ENCODE data around the gene U2AF1L4. TPM values are rescaled to one million over a fixed set of nuclear protein-coding genes. Genes with fewer than 3 reads are reported as not detected.

U2AF1L4 gene
- total RNA-seq, 1 donor from 2014 or later = 10.1 TPM

- ATAC-seq = peak; percentile 51
Observed at GRCh38 chr19:35710784-35711723, 34.2 kb downstream of the U2AF1L4 start.

- ATAC-seq = peak; percentile 22
Observed at GRCh38 chr19:35708391-35708790, 36.8 kb downstream of the U2AF1L4 start.

- no peak for ATAC-seq
Observed at GRCh38 chr19:35704218-35704617, 41.0 kb downstream of the U2AF1L4 start, which contains the start of gene ZBTB32. Gene ZBTB32 (plus strand): TSS chr19:35704558. CDS start chr19:35714627, 10,069 bp downstream.

- peak; percentile 4 for ATAC-seq
Observed at GRCh38 chr19:35703343-35703742, 41.9 kb downstream of the U2AF1L4 start.

GRCh38 chr19:35702223-35703012 is 42.8 kb downstream of the U2AF1L4 start:
- ATAC-seq = peak; percentile 98

GRCh38 chr19:35696835-35697234 is 48.4 kb downstream of the U2AF1L4 start:
- no peak for ATAC-seq

GRCh38 chr19:35695895-35696422 is 49.3 kb downstream of the U2AF1L4 start:
- no peak for ATAC-seq

- ATAC-seq = peak; percentile 99
Observed at GRCh38 chr19:35693835-35694599, 51.2 kb downstream of the U2AF1L4 start.

GRCh38 chr19:35693422-35693821 is 51.8 kb downstream of the U2AF1L4 start:
- peak; percentile 22 for ATAC-seq

Other genes with a start within 250 kb of the U2AF1L4 start
- gene DMKN, start 231.8 kb downstream of the U2AF1L4 start, total RNA-seq = 406 TPM
- gene SBSN, start 217.1 kb downstream of the U2AF1L4 start, total RNA-seq = 1,433 TPM
- not detected for gene GAPDHS, start 212.0 kb downstream of the U2AF1L4 start, total RNA-seq
- 87.7 TPM for gene TMEM147, start 199.8 kb downstream of the U2AF1L4 start, total RNA-seq
- gene ATP4A, start 181.8 kb downstream of the U2AF1L4 start, total RNA-seq = not detected
- gene PMIS2, start 159.2 kb downstream of the U2AF1L4 start, total RNA-seq = not detected
- gene HAUS5, start 132.7 kb downstream of the U2AF1L4 start, total RNA-seq = 15.4 TPM
- gene RBM42, start 116.4 kb downstream of the U2AF1L4 start, total RNA-seq = 52.7 TPM
- gene ETV2, start 103.7 kb downstream of the U2AF1L4 start, total RNA-seq = 2.2 TPM
- gene COX6B1, start 97.1 kb downstream of the U2AF1L4 start, total RNA-seq = 553 TPM
- 3.8 TPM for gene UPK1A, start 78.9 kb downstream of the U2AF1L4 start, total RNA-seq
- not detected for gene ZBTB32, start 40.9 kb downstream of the U2AF1L4 start, total RNA-seq
- 21.1 TPM for gene KMT2B, start 27.4 kb downstream of the U2AF1L4 start, total RNA-seq
- gene IGFLR1, start 3.0 kb downstream of the U2AF1L4 start, total RNA-seq = 2.4 TPM
- 56.9 TPM for gene PSENEN, start 233 bp upstream of the U2AF1L4 start, total RNA-seq
- gene LIN37, start 3.2 kb upstream of the U2AF1L4 start, total RNA-seq = 3.0 TPM
- gene HSPB6, start 11.6 kb upstream of the U2AF1L4 start, total RNA-seq = 2.6 TPM
- 14.7 TPM for gene PROSER3, start 12.8 kb upstream of the U2AF1L4 start, total RNA-seq
- 3.9 TPM for gene ARHGAP33, start 30.1 kb upstream of the U2AF1L4 start, total RNA-seq
- gene PRODH2, start 67.4 kb upstream of the U2AF1L4 start, total RNA-seq = not detected
- gene NPHS1, start 107.1 kb upstream of the U2AF1L4 start, total RNA-seq = not detected
- gene KIRREL2, start 111.5 kb upstream of the U2AF1L4 start, total RNA-seq = 0.24 TPM
- gene APLP1, start 123.2 kb upstream of the U2AF1L4 start, total RNA-seq = 0.84 TPM
- gene NFKBID, start 155.1 kb upstream of the U2AF1L4 start, total RNA-seq = 4.2 TPM
- gene HCST, start 157.1 kb upstream of the U2AF1L4 start, total RNA-seq = 0.96 TPM
- 4.1 TPM for gene TYROBP, start 162.9 kb upstream of the U2AF1L4 start, total RNA-seq
- gene LRFN3, start 191.0 kb upstream of the U2AF1L4 start, total RNA-seq = 7.7 TPM
- 10.2 TPM for gene SDHAF1, start 249.8 kb upstream of the U2AF1L4 start, total RNA-seq

All from esophagus mucosa (tissue), 1 donor.